ENCODE data around the gene GRK5.

DNA sequence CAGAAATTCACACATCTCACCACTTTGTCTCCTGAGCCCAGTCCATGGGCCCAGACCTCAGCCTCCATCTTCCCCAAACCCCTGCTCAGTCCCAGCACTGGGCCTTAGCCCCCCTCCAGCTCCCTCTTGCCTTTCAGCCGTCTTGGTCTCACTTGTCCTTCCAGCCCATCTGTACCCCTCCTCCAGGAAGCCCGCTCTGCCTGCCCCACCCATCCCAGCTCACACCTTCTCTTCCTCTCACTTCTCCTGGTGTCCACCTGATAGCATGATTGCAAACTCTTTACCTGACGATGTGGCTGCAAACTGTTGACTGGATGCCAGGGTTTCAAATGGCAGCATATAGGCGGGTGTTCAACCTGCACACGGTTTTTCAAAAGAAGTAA, 238.6 kb downstream of the GRK5 start:
- TF ChIP-seq POLR2A (IDR thresholded peaks at IDR 0.05), result no peak
- TF ChIP-seq, protein P1, sequence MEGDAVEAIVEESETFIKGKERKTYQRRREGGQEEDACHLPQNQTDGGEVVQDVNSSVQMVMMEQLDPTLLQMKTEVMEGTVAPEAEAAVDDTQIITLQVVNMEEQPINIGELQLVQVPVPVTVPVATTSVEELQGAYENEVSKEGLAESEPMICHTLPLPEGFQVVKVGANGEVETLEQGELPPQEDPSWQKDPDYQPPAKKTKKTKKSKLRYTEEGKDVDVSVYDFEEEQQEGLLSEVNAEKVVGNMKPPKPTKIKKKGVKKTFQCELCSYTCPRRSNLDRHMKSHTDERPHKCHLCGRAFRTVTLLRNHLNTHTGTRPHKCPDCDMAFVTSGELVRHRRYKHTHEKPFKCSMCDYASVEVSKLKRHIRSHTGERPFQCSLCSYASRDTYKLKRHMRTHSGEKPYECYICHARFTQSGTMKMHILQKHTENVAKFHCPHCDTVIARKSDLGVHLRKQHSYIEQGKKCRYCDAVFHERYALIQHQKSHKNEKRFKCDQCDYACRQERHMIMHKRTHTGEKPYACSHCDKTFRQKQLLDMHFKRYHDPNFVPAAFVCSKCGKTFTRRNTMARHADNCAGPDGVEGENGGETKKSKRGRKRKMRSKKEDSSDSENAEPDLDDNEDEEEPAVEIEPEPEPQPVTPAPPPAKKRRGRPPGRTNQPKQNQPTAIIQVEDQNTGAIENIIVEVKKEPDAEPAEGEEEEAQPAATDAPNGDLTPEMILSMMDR (IDR thresholded peaks at IDR 0.05), result no peak
- TF ChIP-seq POLR2AphosphoS5 (IDR thresholded peaks at IDR 0.05), result no peak

Data from sigmoid colon (tissue), 4 donors.